Activated T-cell treated with anti-CD3 and anti-CD28 coated beads, Interleukin-2, amount 50 U/mL, for 48 hours (primary cell): Measurements from ENCODE around the gene C1QTNF8.
"Not testable (repeated sequence)": the region's sequence is repeated elsewhere in the genome, so short reads cannot be mapped to it uniquely, and the experiment has no call there.

ENCODE experiments used
- DNase-seq, 2 experiments: peaks; one replicate each; pipeline ENCODE4 v3.0.0-alpha.2; 2020

The C1QTNF8 gene

DNA sequence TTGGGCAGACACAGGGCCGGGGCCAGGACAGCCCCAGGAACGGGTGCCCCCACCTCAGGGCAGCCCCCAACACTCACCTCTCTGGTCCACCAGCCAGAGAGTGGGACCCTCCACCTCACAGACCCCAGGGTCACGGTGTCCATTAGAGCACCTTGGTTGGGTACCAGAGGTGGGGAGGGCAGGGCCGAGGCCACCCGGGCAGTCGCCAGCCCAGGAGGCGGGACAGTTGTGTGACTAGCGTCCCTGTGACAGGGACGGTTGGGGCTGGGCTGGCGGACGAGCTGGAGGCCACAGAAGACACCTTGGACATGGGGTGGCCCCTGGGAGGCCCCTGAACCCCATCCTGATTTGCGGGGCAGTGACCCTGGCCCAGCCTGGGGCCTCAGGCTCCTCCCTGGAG, 11.7 kb upstream of the C1QTNF8 start:
- DNase-seq, result no peak

- DNase-seq, result no peak
Observed at GRCh38 chr16:1107141-1107540, 11.1 kb upstream of the C1QTNF8 start.

DNA sequence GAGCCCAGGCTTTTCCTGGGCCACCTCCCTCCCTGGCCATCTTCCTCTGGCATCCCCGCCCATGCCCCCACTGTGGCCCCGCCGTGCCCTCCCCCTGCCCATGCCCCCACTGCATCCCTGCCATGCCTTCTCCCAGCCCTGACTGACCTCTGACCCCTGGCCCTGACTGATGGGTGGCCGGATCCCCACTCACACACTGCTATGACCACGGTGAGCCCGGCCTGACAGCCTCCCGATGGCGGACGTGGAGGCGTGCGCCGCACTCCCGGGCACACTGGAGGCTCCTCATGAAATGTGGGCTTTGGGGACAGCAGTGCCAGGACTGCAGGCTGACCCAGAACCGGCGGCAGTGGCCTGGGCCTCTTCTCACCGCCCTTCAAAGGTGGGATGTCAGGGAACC, 10.6 kb upstream of the C1QTNF8 start:
- no peak for DNase-seq

DNA sequence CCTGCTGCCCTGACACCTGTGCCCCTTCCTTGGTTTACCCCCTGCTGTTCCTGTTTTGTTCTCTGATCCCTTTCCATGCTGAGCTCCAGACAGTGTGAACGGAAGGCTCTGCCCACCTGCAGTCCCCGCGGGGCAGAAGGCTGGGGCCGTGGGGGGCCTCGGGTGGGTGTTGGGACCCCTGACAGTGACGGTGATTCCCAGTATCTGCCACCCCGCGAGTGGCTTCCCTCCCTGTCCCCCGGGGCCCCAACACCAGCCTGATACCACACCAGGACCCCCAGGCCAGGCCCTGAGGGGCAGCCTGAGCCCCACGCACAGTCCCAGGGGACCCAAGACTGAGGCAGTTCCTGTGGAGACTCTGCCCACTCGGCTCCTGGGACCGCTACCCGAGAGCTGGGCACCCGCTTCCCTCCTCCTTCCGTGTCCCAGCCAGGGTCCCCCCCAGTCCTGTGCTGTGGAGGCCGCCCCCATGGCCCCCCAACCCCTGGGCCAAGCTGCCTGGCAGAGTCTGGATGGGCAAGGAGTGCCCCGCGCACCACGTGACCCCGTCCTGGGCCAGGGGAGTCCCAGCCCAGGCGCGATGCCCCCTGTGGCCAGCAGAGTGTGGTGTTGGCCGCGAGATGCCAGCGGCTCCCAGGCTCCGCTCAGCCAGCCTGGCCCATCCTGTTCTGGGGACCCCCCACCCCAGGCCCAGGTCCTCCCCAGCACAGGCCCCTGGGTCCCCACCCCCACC, 10.0 kb upstream of the C1QTNF8 start:
- DNase-seq, result peak; percentile 68 to 71

DNA sequence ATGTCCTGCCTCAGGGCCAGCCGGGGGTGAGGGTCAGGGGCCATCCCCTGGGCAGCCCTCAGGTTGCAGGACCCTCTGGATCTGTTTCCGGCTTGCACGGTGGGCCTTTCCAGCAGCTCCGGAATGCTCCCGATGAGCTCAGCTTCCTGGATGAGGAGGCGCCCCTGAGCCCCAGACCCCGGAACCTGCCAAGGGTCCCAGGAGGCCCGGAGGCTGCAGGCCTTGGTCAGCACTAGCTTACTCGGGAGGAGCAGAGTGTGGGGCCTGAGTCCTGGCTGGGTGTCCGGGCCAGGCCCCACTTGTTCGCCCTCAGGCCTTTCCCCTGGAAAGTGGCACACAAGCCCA, 7.6 kb upstream of the C1QTNF8 start:
- DNase-seq, result no peak

GRCh38 chr16:1102921-1103635, 7.0 kb upstream of the C1QTNF8 start:
- DNase-seq, result peak; percentile 76 to 84

- DNase-seq, result no peak
Observed at GRCh38 chr16:1102333-1102700, 6.3 kb upstream of the C1QTNF8 start.

DNA sequence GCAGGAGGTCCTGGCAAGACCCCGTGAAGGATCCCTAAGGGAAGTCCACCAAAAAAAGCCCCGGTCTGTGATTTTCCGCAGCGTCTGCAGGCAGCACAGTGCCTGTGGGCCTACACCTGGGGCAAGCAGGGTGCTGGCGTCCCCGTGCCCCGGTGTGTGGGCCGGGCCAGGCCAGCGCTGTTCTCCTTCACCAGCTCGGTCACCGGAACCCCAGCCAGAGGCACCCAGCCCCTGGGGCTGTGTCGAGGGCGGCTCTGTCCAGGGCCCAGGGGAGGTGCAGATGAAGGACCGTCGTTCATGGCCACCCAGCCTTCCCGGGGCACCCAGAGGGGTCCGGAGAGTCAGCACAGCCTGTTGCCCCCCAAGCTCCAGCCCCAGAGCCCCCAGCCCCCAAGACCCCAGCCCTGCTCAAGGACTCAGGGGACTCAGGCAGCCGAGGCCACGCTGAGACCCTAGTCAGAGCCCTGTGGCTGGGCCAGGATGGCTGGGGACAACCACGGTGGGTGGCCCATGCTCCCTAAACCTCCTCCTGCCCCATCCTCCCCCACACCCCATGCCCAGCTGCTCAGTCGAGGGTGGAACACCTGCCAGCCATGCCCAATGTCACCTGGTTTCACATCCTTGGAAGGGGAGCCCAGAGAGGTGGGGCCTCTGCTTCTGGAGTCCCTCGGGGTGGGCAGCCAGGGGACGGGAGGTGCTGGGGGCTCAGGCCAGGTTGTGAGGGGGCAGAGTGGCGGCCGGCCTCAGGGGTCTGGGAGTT, 5.7 kb upstream of the C1QTNF8 start:
- DNase-seq, result no peak

DNA sequence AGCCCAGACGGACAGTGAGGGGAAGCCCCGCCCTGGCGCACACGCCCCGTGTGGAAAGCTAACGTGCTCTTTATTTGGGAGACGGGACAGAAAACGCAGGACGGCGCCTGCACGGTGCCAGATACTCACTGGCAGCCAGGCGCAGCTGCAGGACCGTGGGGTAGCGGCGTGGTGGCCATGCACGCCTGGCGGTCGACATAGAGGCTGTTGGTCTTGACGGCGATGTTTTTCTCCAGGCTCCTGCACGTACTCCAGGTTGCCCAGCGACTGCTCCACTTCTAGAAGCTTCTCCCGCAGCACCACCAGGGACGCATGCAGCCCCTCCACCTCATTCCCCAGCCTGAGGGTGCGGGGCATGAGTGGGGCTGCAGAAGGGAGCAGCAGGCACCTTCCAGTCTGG, 5.1 kb upstream of the C1QTNF8 start:
- no peak for DNase-seq

GRCh38 chr16:1100084-1100800, 4.2 kb upstream of the C1QTNF8 start:
- no peak for DNase-seq

DNA sequence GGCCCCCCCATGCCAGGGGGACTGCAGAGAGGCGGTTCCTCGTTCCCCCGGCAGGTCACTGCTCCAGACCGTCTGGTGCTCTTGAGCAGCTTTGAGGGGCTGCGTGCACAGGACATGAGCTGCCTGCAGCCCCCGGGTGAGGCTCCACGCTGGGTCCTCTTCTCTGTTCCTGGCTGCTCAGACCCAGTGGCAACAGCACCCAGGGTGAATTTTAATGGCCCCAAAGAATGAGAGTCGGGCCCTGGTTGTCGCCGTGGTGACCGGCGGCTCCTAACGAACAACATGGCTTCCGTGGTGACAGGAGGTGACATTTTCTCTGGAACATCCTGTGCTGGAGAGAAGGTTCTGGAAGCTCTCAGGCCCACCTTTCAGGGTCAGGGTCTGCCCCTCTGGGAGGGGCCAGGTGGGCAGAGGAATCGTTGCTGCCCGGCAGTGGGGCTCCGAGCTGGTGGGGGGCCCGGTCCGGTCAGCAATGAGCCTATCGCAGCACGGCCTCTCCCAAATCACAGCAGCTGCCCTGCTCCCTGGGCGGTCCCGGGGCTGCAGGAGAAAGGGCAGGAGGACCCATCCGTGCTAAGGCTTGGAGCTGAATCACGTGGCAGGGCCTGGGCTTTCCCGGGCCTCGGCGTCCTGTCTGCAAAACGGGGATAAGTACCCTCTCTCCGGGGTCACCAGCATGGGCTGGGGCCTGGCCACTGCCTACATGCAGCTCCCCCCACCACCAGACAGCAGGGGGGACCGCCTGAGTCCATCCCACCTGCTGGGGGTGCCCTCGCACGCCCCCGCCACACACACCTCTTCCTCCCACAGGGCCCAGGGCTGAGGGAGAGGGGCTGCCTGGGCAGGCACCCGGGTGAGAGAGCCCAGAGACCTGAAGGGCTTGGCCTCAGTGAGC, 3.4 kb upstream of the C1QTNF8 start:
- no peak for DNase-seq

DNA sequence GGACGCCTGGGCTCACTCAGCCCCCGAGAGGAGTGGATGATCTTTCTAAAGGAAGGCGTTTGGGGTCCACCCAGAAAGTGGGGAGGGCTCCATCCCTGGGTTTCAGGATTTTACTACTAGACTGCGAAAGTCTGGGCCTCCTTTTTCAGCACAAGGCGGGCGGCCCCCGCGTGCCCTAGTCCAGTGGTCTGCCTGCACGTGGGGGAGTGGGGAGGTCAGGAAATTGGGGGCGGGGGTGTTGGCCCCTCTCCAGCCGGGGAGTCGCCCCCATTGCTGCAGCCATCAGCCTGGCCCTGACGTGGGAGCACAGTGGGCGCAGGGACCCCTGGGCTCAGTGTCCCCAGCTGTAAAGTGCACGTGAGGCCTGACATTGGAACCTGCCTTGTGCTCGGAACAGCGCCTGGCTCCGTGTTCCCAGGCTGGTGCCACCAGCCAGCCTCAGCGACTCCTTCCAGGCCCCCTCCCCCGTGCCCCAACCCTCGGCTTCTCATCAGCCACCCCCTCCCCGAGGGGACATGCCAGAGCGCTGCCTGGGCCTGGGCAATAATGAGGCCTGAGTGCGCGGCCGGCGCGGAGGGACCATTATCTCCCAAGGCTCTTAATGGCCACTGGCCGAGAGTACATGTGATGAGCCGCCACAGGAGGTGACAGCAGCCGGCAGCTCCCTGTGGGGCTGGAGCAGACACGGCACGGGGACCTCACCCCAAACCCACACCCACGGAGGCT, 2.4 kb upstream of the C1QTNF8 start:
- no peak for DNase-seq

GRCh38 chr16:1097800-1098199, 1.8 kb upstream of the C1QTNF8 start:
- DNase-seq, result no peak

- no peak for DNase-seq
Observed at GRCh38 chr16:1097156-1097555, 1.1 kb upstream of the C1QTNF8 start.

GRCh38 chr16:1095450-1096168, 435 bp downstream of the C1QTNF8 start:
- DNase-seq, result no peak

GRCh38 chr16:1094601-1095449, 1.2 kb downstream of the C1QTNF8 start:
- DNase-seq, result no peak

- no peak for DNase-seq
Observed at GRCh38 chr16:1094124-1094479, 1.9 kb downstream of the C1QTNF8 start.

DNA sequence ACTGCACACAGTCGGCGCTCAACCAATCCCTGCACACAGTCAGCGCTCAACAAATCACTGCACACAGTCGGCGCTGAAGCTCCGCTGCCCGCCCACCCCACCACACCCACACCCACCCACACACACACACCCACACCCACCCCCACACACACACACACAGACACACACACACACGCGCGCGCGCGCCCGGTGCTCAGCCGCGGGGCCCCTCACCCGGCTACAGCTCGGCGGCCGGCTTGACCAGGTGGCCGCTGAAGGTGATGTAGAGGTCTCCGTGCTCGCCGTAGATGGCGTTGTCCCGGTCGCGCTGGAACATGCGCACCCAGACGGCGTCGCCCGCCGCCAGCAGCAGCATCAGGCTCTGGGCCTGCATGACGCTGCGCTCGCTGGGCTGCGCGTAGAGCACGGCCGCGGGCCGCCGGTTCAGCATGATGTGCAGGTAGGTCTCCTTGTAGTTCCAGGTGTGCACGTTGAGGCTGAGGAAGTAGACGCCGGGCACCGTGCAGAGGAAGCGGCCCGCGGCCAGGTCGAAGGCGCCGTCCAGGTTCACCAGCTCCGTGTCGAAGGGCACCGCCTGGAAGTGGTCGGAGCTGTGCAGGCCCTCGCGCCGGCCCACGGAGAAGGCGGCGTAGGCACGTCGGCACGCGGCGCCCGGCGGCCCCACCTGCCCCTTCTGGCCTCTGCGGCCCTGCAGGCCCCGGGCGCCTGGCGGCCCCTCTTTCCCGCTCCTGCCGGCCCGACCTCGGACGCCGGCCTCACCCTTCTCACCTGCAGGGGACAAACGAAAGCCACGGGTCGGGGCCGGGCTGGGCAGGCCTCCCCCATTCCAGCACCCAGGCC, 2.5 kb downstream of the C1QTNF8 start:
- DNase-seq, result peak; percentile 36 to 52

DNA sequence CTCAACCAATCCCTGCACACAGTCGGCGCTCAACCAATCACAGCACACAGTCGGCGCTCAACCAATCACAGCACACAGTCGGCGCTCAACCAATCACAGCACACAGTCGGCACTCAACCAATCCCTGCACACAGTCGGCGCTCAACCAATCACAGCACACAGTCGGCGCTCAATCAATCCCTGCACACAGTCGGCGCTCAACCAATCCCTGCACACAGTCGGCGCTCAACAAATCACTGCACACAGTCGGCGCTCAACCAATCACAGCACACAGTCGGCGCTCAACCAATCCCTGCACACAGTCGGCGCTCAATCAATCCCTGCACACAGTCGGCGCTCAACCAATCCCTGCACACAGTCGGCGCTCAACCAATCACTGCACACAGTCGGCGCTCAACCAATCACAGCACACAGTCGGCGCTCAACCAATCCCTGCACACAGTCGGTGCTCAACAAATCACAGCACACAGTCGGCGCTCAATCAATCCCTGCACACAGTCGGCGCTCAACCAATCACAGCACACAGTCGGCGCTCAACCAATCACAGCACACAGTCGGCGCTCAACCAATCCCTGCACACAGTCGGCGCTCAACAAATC, 3.3 kb downstream of the C1QTNF8 start:
- not testable (repeated sequence) for DNase-seq
